HG03108 (cell line): ENCODE data around the gene GRIA2.
"Not testable (repeated sequence)": the region's sequence is repeated elsewhere in the genome, so short reads cannot be mapped to it uniquely, and the experiment has no call there.

Source experiments
- ATAC-seq: cut with Tn5 transposase; IDR thresholded peaks from one replicate; pipeline ENCODE4 v1.9.1; 2021; ENCODE audit warnings: moderate library complexity; ENCODE audit not compliant: unreplicated experiment

The GRIA2 gene

DNA sequence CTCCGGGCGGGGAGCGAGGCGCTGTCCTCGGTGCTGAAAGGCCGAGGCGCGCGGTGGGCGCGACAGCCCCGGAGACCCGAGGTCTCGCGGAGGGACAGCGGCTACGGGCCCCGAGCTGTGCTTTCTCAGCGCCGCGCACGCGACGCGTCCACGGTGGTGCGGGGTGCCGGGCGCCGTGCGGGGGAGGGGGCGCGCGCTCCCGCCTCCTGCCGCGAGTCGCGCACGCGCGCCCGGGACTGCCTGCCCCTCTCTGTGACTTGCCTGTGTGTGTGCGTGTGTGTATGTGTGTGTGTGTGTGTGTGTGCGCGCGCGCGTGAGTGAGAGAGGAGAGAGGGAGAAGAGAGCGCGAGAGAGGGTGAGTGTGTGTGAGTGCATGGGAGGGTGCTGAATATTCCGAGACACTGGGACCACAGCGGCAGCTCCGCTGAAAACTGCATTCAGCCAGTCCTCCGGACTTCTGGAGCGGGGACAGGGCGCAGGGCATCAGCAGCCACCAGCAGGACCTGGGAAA is at the start of gene GRIA2:
TSS of gene GRIA2 (plus strand) at position 358 of the 511 bp plus-strand sequence. CDS start 315 bp downstream, outside the sequence.
- ATAC-seq = no peak

DNA sequence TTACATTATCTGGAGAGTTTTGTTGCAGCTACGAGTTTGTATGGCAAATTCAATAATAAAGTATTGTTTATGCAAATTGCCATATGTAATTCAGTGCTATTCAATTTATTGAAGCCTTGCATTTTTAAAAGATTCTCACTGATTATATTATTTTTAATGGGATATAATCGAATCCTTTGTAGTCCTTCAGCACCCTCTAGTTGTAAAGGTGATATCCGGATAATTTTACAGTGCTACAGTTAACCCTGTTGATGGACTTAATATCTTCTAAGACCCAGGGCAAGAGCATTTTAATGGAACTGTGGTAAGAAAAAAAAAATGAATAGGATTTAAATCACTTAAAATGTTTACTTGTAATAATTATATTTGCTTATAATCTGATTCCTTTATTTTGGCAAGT is 48.5 kb upstream of the GRIA2 start:
- no peak for ATAC-seq

GRCh38 chr4:157180268-157180667 is 40.3 kb upstream of the GRIA2 start:
- ATAC-seq = not testable (repeated sequence)

DNA sequence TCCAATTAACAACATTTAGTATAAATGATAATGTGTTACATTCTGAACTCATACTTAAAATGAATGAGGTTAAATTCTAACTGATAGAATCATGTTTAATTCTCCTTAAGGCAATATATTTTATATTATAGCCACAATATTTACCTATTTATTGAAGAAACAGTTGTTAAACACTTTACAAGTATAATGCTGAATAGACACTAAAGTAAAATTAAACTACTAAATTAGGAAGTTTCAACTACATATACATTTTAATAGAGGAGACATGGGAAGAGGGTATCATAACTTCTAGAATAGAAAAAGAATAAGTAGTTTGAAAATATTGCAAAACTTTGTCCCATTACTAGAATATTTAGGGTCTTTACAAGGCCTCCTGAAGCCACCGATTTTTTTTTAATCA is 36.2 kb upstream of the GRIA2 start:
- ATAC-seq = no peak

DNA sequence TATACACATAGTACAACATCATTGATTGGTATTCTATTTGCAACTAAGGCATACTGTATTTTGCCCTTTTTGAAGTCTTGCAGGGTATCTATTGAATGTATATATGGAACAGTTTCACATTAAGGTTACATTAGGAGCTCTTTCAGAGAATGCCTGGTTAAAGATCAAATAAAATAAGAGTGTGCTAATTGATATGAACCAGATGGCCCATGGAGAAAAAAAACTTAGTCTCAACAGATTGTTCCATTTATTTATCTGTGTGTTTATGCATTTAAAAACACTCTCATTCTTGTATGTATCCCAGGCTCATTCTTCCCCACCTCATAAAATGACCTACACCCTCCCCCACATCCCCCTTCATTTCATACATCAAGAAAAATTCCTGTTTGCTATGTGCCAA is 35.2 kb upstream of the GRIA2 start:
- ATAC-seq = no peak

DNA sequence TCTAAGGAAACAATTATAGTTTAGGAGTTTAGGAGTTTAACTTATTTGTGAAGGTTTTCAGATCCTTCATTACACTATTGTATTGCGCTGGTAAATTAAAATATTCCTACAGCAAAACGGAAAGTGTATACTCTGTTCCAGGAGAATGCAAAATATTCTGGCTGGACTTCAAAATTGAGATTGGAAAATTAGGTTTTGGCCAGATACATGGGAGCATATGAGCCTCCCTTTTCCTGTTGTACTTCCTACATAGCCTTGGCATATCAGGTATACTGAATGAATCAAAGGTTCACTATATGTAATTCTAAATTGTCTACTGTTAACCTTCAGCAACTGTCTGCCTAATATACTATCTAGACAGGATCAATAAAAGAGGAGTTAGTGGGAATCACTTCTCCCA is 25.2 kb upstream of the GRIA2 start:
- no peak for ATAC-seq

- no peak for ATAC-seq
Observed at GRCh38 chr4:157196046-157196445, 24.5 kb upstream of the GRIA2 start.

- ATAC-seq = no peak
Observed at GRCh38 chr4:157204634-157205244, 15.8 kb upstream of the GRIA2 start.

- ATAC-seq = no peak
Observed at GRCh38 chr4:157217708-157218107, 2.8 kb upstream of the GRIA2 start.

DNA sequence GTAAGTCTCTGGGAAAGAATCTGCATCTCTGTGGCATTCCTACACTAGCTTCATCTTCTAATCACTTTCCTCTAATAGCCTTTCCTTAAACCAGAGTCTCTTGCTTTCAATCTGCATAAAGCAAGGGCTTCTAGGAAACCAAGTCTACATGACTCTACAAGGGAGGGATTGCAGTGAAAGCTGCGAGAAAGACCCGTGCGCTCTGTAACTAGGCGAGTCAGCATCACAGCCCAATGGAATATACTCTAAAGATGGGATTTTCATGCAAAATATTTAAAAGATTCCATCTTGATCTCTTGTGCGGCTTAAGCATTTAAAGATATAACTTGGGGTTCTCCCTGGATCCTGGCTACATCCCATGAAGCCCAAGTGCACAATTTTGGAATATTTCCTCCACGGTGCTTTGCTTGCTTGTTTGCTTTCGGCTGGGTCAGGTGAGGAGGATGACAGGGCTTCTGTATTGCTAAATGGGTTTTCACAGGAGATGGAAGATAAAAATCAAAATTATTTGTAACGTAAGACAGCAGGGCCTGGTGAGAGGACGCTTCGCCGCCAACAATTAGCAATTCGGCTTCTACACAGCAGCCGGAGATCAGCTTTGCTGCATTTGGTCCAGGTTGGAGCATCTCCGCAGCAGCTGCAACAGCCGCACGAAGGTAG is 687 bp upstream of the GRIA2 start:
- ATAC-seq = no peak

DNA sequence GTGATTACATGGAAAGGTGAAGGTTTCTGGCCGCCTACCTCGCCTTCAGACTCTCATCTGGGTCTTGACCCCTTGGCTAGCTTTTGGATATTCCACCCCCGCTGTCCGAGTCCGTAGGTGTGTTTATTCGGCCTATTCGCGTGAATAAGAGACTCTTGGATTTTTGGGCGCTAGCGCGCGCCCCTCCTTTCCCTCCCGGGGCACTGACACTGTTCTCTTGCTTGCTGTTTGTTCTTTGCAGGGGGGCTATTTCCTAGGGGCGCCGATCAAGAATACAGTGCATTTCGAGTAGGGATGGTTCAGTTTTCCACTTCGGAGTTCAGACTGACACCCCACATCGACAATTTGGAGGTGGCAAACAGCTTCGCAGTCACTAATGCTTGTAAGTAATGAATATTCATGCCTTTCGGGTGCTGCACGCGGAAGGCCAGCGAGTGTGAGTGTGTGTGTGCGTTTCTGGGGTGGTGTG is 932 bp downstream of the GRIA2 start:
- no peak for ATAC-seq

DNA sequence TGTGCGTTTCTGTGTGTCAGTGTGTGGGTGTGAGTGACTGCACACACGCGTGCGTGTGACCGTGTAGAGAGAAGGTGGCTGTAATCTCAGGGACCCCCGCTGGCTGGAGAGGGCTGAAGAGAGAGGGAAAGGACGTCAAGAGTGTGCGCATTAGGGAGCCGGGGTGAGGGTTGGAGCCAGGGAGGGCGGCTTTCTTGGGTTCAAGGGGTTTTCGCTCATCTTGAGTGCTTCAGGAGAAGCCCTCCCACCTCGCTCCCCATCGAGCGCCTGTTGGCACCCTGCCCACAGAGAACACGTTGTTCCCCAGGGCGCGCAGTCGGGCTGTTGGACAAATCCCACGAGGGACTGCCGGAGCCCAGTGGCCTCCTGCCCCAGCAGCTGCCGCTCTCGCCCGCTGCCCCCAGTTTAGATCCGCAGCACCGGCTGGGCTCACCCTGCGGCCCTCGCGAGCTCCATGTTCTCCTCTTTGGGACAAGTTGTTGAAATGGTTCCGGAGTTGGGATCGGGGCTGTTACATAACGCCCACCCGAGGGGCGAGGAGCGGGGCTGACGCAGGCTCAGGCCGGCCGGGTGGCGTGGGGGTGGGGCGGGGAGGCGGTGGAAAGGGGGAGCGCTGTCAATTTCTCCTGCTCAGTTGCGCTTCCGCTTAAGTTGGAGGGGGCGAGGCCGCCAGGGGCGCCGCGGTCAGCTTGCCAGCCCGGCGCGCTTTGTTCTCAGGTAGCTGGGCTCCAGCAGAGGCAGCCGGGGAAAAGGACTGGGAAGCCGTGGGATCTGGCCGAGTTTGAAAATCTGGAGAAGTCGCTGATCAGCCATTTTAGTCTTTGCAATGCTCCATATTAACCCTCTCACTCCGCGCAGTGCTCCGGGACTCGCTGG is 1.6 kb downstream of the GRIA2 start:
- ATAC-seq = no peak

DNA sequence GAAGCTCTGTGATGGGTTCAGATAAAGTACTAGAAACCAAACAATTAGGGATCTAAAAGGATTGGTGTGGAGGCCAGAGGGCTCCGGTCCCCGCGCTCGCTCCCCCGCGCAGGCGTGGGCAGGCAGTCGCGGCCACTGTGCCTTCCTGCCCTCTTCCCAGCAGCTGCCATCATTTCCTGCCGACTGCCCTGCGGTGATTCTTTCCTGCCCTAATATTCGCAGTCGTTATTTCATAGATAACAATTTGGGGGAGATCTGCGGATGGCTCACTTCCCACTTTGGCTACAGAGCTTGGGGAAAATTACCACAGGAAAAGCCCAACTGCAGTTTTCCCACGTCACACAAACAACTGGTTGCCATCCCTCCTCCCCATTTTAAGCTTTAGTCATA is 2.2 kb downstream of the GRIA2 start:
- no peak for ATAC-seq

GRCh38 chr4:157223456-157223855 is 2.9 kb downstream of the GRIA2 start:
- ATAC-seq = no peak

DNA sequence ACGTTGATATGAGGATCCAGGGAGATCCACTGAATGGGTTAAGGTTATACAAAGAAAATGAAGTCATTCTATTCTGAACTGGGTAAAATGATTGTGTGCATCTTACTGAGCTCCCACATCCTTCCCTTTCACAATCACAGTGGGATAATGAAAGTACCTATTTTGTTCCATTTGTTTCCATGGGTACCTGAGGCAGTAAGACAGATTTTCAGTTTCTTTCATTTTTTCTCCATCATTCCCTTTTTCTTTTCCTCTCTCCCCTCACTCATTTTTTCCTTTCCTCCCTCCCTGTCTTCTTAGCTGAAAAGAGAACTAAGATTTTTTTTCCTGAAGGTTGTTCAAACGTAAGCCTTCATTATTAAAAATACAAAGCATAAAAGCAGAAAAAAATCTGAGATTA is 4.6 kb downstream of the GRIA2 start:
- no peak for ATAC-seq

DNA sequence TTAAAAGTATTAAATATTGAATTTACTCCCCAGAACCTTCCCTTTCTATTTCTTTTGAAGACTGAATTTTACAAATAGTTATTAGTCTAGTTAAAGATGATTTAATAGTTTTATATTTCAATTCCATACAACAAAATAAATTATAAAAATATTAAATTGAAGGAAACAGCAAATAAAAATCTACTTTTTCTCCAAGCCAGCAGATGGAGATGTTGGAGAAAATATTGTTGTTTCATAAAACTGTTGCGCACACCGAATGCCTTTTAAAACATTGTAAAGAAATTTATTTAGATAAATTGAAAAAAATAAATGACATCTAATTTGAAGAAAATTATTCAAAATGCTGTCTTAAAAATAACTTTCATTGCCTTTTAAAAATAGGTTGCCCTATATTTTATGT is 5.5 kb downstream of the GRIA2 start:
- no peak for ATAC-seq

DNA sequence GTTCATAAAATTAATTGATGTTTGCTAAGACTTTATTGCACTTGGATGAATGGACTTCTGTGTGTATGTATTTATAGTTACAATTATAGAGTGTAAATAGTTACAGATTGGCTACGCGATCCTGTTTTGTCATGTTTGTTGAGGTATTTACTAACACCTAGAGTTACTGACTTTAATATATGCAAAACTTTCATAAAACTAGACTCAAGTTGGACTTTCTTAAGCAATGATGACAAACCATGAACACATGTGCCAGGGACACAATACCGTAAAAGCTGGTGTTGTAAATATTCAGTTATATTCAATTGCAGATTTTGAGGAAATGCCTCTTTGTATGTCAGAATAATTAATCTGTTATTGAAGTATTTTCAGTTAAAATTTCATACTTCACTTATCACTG is 6.1 kb downstream of the GRIA2 start:
- ATAC-seq = no peak

DNA sequence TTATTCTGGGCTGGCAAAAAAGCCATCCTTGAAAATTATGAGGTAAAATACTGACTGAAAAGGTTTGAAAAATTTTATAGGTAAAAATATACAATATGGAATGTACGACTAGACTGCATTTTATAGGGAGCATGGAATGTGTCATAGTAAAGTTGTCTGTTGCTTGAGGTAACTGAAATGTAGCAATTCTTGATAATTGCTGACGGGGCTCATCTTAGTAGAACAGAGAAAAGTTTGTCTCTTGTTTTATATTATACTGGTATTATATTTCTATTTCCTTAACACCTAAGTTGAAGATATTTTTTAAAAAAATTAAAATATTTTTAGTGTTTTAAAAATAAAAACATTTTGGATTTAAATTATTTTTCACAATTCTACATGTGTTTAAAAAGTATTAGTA is 11.0 kb downstream of the GRIA2 start:
- no peak for ATAC-seq

DNA sequence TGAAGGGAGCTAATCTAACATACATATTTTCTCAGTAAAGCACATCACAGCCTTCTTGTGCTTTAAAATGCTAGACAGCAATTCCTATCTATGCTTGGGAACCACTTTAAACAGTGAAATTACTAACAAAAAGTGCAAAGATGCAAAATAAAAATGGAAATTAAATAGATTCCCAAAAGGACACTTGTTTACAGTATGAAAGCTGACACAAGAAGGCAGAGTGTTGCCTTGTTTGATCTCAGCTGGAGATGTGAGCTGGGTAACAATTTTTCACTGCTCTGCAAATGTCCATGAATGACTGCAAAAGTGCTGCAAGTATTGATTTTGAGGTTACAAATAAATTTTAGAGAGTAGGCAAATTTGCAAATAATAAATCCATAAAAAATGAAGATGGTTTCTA is 22.3 kb downstream of the GRIA2 start:
- ATAC-seq = no peak

GRCh38 chr4:157244348-157244747 is 23.8 kb downstream of the GRIA2 start:
- no peak for ATAC-seq

GRCh38 chr4:157245351-157245750 is 24.8 kb downstream of the GRIA2 start:
- ATAC-seq = no peak

- ATAC-seq = no peak
Observed at GRCh38 chr4:157246964-157247363, 26.4 kb downstream of the GRIA2 start.
